HepG2 (cell line): ENCODE data around the gene ARFGAP2. TPM values are rescaled to one million over a fixed set of nuclear protein-coding genes. Genes with fewer than 3 reads are reported as not detected.
A peak's percentile ranks its signal among the peaks of the same experiment; 100 is the strongest.

ENCODE experiments used
- BATF2 ChIP-seq: sonication (generic); formaldehyde crosslinking; IDR thresholded peaks from 2 replicates; pipeline ENCODE4 v1.8.0; 2022; ENCODE audit warnings: mild to moderate bottlenecking, missing genetic modification reagents, moderate library complexity
- DMAP1 ChIP-seq: IDR thresholded peaks from 2 replicates; pipeline ENCODE4 v1.6.1; 2016
- GTF3A ChIP-seq: sonication (generic); formaldehyde crosslinking; conservative IDR thresholded peaks from 2 replicates; pipeline ENCODE4 v1.4.0; 2020; ENCODE audit warnings: mild to moderate bottlenecking, missing genetic modification reagents
- HMG20B ChIP-seq: conservative IDR thresholded peaks from 2 replicates; pipeline ENCODE4 v1.6.1; 2016; ENCODE audit warnings: missing genetic modification reagents, missing compliant biosample characterization
- HOXA7 ChIP-seq: sonication (generic); formaldehyde crosslinking; IDR thresholded peaks from 2 replicates; pipeline ENCODE4 v1.8.1; 2022; ENCODE audit warnings: mild to moderate bottlenecking, missing genetic modification reagents, moderate library complexity
- KDM5B ChIP-seq: sonication (generic); formaldehyde crosslinking; IDR thresholded peaks from 2 replicates; pipeline ENCODE4 v1.4.0; 2020; ENCODE audit warnings: missing genetic modification reagents, mild to moderate bottlenecking, borderline replicate concordance
- PAXIP1 ChIP-seq: sonication (generic); formaldehyde crosslinking; conservative IDR thresholded peaks from 2 replicates; pipeline ENCODE4 v1.4.0; 2020; ENCODE audit warnings: mild to moderate bottlenecking, missing genetic modification reagents, moderate library complexity
- RAD21 ChIP-seq: fragments of 450-650 bp; formaldehyde crosslinking; IDR thresholded peaks from 2 replicates; pipeline ENCODE4 v1.5.0; 2020; ENCODE audit warnings: mild to moderate bottlenecking
- RARG ChIP-seq: sonication (generic); formaldehyde crosslinking; IDR thresholded peaks from 2 replicates; pipeline ENCODE4 v1.4.0; 2020; ENCODE audit warnings: low read depth, mild to moderate bottlenecking, missing genetic modification reagents
- SP1 ChIP-seq, 2 experiments: fragments of 450-650 bp in 1 of 2; sonication (generic) in 1 of 2; formaldehyde crosslinking in 1 of 2; IDR thresholded peaks; 2 replicates each; pipeline versions ENCODE4 v1.4.0 to v1.6.1; 2016 to 2020; ENCODE audit warnings: missing genetic modification reagents in 1 of 2
- ZBTB43 ChIP-seq: sonication (generic); formaldehyde crosslinking; conservative IDR thresholded peaks from 2 replicates; pipeline ENCODE4 v1.4.0; 2020; ENCODE audit warnings: missing genetic modification reagents
- ZNF10 ChIP-seq: sonication (generic); formaldehyde crosslinking; IDR thresholded peaks from 2 replicates; pipeline ENCODE4 v1.4.0; 2020; ENCODE audit warnings: mild to moderate bottlenecking, low read depth, missing genetic modification reagents, borderline replicate concordance
- ZNF205 ChIP-seq: IDR thresholded peaks from 2 replicates; pipeline ENCODE4 v1.6.1; 2018; ENCODE audit warnings: missing biosample characterization, missing genetic modification reagents
- ZNF263 ChIP-seq: sonication (generic); formaldehyde crosslinking; IDR thresholded peaks from 2 replicates; pipeline ENCODE4 v1.4.0; 2020; ENCODE audit warnings: missing genetic modification reagents
- polyA plus RNA-seq, 8 experiments: library from polyadenylated mRNA; depleted of rRNA in 3 of 8; stranded (reverse) in 7 of 8; unstranded in 1 of 8; fragments of >200 nt; fragmentation: Illumina TruSeq in 4 of 8; extraction: Trizol in 4 of 8; gene quantifications; 2 replicates each; pipeline versions ENCODE4 v1.2.1 to v1.2.3, GENCODE V29; 2011 to 2016; ENCODE audit warnings: low read depth in 4 of 8, missing spikeins in 1 of 8, mixed read lengths in 1 of 8; ENCODE audit not compliant: insufficient read depth in 1 of 8
- total RNA-seq, 5 experiments: library from RNA; depleted of rRNA; stranded (reverse); fragments of >200 nt; fragmentation: Illumina TruSeq; extraction: Trizol; gene quantifications; 2 replicates each; pipeline ENCODE4 v1.2.3, GENCODE V29; 2016; ENCODE audit warnings: low read depth in 1 of 5
- TF ChIP-seq, protein P1 (sequence below): sonication (generic); formaldehyde crosslinking; IDR thresholded peaks from 2 replicates; pipeline ENCODE4 v1.5.0; 2020; ENCODE audit warnings: missing genetic modification reagents

The ARFGAP2 gene
- total and polyA plus RNA-seq, 2 of the 13 experiments (the other 11 are each of a cell fraction or from before 2014, with no cell fraction given), result 32.3 to 75.3 TPM

- no peak for TF ChIP-seq ZBTB43
- no peak for TF ChIP-seq ZNF10 (CRISPR knock-in tag)
- TF ChIP-seq BATF2 (CRISPR knock-in tag), result no peak
- no peak for TF ChIP-seq GTF3A (CRISPR knock-in tag)
- TF ChIP-seq KDM5B, result 0 out of 2 replicates have a peak, but pooled peaks have one; percentile 18
- TF ChIP-seq SP1 (IDR thresholded peaks at IDR 0.05), result no peak
- no peak for TF ChIP-seq SP1 (CRISPR knock-in tag; IDR thresholded peaks at IDR 0.05)
- no peak for TF ChIP-seq DMAP1 (CRISPR knock-in tag)
- TF ChIP-seq RARG (CRISPR knock-in tag), result no peak
- no peak for TF ChIP-seq ZNF263 (CRISPR knock-in tag)
- TF ChIP-seq PAXIP1 (CRISPR knock-in tag), result peak; percentile 28; the same call in 1 of the 2 replicates
- TF ChIP-seq ZNF205 (CRISPR knock-in tag), result no peak; the same call in 1 of the 2 replicates
- TF ChIP-seq HMG20B (CRISPR knock-in tag), result no peak
- no peak for TF ChIP-seq HOXA7 (CRISPR knock-in tag)
- TF ChIP-seq, protein P1, sequence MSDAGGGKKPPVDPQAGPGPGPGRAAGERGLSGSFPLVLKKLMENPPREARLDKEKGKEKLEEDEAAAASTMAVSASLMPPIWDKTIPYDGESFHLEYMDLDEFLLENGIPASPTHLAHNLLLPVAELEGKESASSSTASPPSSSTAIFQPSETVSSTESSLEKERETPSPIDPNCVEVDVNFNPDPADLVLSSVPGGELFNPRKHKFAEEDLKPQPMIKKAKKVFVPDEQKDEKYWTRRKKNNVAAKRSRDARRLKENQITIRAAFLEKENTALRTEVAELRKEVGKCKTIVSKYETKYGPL (CRISPR knock-in tag), result peak; percentile 32; the same call in 1 of the 2 replicates
- TF ChIP-seq RAD21 (CRISPR knock-in tag), result no peak; the same call in 1 of the 2 replicates
These were observed 10.3 kb upstream of the ARFGAP2 start (continued) for GRCh38 chr11:47186700-47187695.
